Skeletal muscle tissue (tissue), 4 donors: ENCODE results near the gene SPACA7. TPM values are rescaled to one million over a fixed set of nuclear protein-coding genes. Genes with fewer than 3 reads are reported as not detected.
"Not testable (repeated sequence)": the region's sequence is repeated elsewhere in the genome, so short reads cannot be mapped to it uniquely, and the experiment has no call there.

Experiments
- H3K27ac ChIP-seq: one replicate; pipeline ENCODE4 v1.7.0; 2013; ENCODE audit warnings: mild to moderate bottlenecking, low read depth, low read length, inconsistent platforms
- H3K27me3 ChIP-seq, 3 donors: one replicate each; pipeline ENCODE4 v1.7.0; 2013; ENCODE audit warnings: low read length in 3 of 3; ENCODE audit not compliant: control insufficient read depth in 3 of 3, insufficient read depth in 3 of 3
- H3K36me3 ChIP-seq, 3 donors: one replicate each; pipeline ENCODE4 v1.7.0; 2013; ENCODE audit warnings: low read length in 3 of 3; ENCODE audit not compliant: control insufficient read depth in 3 of 3, insufficient read depth in 3 of 3
- H3K4me1 ChIP-seq, 3 donors: one replicate each; pipeline ENCODE4 v1.7.0; 2013; ENCODE audit warnings: low read length in 3 of 3, mild to moderate bottlenecking in 3 of 3; ENCODE audit not compliant: control insufficient read depth in 3 of 3, insufficient read depth in 3 of 3
- H3K4me3 ChIP-seq, 3 donors: one replicate each; pipeline ENCODE4 v1.7.0; 2013; ENCODE audit warnings: low read length in 3 of 3
- H3K9ac ChIP-seq, 3 donors: one replicate each; pipeline ENCODE4 v1.7.0; 2013; ENCODE audit warnings: low read length in 3 of 3, mild to moderate bottlenecking in 3 of 3, moderate library complexity in 2 of 3, low read depth in 1 of 3
- H3K9me3 ChIP-seq, 3 donors: one replicate each; pipeline ENCODE4 v1.7.0; 2013; ENCODE audit warnings: low read length in 3 of 3; ENCODE audit not compliant: control insufficient read depth in 3 of 3
- total RNA-seq: library from RNA; depleted of rRNA; stranded (reverse); fragments of >200 nt; gene quantifications from one replicate; pipeline ENCODE4 v1.2.3, GENCODE V29; 2014
- donor health status: Osteomylitis.

SPACA7 gene
- total RNA-seq, 1 donor from 2014 or later, result not detected

GRCh38 chr13:112363867-112364528 is 12.2 kb upstream of the SPACA7 start:
- peaks cover 0 to 5% (median 3%) of the 10 kb centered on the region in 3 donors for H3K27me3 ChIP-seq
- no peak overlapping the region for H3K9ac ChIP-seq
- no peaks in the 10 kb centered on the region for H3K36me3 ChIP-seq
- no peaks in the 10 kb centered on the region for H3K4me1 ChIP-seq
- H3K27ac ChIP-seq, result no peak overlapping the region
- no peak overlapping the region for H3K4me3 ChIP-seq
- H3K9me3 ChIP-seq, result peaks cover 3 to 24% (median 9%) of the 10 kb centered on the region in 3 donors

- H3K27ac ChIP-seq, result no peak overlapping the region
- peaks cover 3 to 11% (median 6%) of the 10 kb centered on the region in 3 donors for H3K9me3 ChIP-seq
- peaks cover 0 to 5% (median 3%) of the 10 kb centered on the region in 3 donors for H3K27me3 ChIP-seq
- no peak overlapping the region for H3K4me3 ChIP-seq
- H3K36me3 ChIP-seq, result no peaks in the 10 kb centered on the region
- H3K9ac ChIP-seq, result no peak overlapping the region
- H3K4me1 ChIP-seq, result no peaks in the 10 kb centered on the region
These were observed 9.1 kb upstream of the SPACA7 start for GRCh38 chr13:112366907-112367646.

DNA sequence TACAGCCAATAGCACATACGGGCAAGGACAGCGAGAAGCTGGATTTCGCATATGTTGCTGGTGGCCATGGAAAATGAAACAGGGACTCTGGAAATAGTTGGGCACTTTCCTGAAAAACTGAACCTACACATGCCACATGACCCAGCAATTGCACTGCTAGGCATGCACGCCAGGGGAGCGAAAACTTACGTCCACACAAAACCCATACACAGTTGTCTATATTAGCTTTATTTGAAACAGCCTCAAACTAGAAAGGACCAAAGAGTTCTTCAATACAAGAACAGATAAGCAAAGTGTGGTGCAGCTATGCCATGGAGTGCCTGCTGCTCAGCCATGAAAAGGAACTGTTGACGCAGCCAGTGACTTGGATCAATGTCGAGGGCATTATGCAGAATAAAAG is 7.3 kb upstream of the SPACA7 start:
- Histone ChIP-seq H3K27me3 (peaks cover 0 to 5% (median 3%) of the 10 kb centered on the region in 3 donors), H3K27ac (no peak overlapping the region), H3K9ac (no peak overlapping the region), H3K4me1 (no peaks in the 10 kb centered on the region), H3K9me3 (peaks cover 3 to 5% (median 5%) of the 10 kb centered on the region in 3 donors), H3K36me3 (no peaks in the 10 kb centered on the region), H3K4me3 (no peak overlapping the region)

DNA sequence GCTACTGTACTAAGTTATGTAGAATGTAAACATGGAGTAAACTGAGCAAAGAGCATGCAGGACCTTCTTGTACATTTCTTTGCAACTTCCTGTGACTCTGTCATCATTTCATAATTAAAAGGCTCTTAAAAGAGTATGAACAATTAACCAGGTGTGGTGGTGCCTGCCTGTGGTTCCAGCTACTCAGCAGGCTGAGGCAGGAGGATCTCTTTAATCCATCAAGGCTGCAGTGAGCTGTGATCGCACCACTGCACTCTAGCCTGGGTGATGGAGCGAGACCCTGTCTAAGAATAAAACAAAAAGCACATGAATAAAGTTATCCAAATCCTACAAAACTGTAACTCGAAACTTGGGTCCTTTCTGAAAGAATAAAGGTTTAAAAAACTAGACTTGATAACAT is 5.8 kb upstream of the SPACA7 start:
- Histone ChIP-seq H3K9ac (no peak overlapping the region), H3K36me3 (no peaks in the 10 kb centered on the region), H3K27ac (no peak overlapping the region), H3K4me3 (no peak overlapping the region), H3K27me3 (peaks cover 0 to 3% (median 0%) of the 10 kb centered on the region in 3 donors), H3K4me1 (no peaks in the 10 kb centered on the region), H3K9me3 (peaks cover 5 to 6% (median 5%) of the 10 kb centered on the region in 3 donors)

DNA sequence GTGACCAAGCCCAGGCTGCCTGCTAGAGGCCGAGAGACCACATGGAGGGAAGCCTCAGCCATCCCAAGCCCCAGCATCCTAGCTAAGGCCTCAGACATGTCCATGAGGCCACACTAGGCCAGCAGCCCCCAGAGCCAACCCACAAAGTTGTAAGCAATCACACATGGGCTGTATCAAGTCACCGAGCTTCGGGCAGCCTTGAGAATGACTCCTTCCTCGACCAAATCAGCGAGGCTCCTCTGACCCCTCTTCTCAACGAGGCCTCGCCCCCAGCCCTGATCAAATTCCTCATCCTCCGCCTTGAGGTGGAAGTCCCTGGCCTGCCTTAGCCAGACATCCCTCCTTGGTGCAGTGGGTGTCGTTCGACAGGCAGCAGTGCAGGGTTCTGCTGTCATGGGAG is 1.9 kb upstream of the SPACA7 start:
- no peak overlapping the region for H3K9ac ChIP-seq
- no peaks in the 10 kb centered on the region for H3K36me3 ChIP-seq
- H3K27me3 ChIP-seq, result peaks cover 0 to 2% (median 0%) of the 10 kb centered on the region in 3 donors
- no peaks in the 10 kb centered on the region for H3K4me1 ChIP-seq
- H3K27ac ChIP-seq, result no peak overlapping the region
- no peak overlapping the region for H3K4me3 ChIP-seq
- peaks cover 3% of the 10 kb centered on the region in 3 donors for H3K9me3 ChIP-seq

GRCh38 chr13:112391746-112392145 is 15.6 kb downstream of the SPACA7 start:
- Histone ChIP-seq H3K27ac (no peak overlapping the region), H3K9ac (no peak overlapping the region), H3K36me3 (no peaks in the 10 kb centered on the region), H3K4me1 (no peaks in the 10 kb centered on the region), H3K4me3 (no peak overlapping the region), H3K9me3 (no peaks in the 10 kb centered on the region), H3K27me3 (no peaks in the 10 kb centered on the region)

DNA sequence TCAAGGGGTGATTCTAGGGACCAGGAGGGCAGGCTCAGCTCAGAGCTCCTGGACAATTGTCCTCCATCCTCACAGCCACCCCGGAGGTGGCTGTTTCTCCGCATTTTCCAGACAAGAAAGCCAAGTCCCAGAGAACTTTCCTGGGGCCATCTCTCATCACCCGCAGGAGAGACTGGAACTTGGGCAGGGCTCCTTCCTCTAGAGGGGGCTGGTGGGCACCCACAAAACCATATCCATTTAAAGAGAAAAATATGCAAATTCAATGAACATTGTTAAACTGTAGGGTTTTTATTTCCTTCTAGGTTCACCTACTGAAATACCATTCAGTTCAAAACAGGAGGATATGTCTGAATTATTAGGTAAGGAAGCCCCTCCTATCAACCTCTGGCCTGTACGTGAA is 16.6 kb downstream of the SPACA7 start:
- Histone ChIP-seq H3K27me3 (no peaks in the 10 kb centered on the region), H3K36me3 (no peaks in the 10 kb centered on the region), H3K27ac (no peak overlapping the region), H3K4me1 (no peaks in the 10 kb centered on the region), H3K9me3 (no peaks in the 10 kb centered on the region), H3K9ac (no peak overlapping the region), H3K4me3 (no peak overlapping the region)

- not testable (repeated sequence) for H3K9ac ChIP-seq, H3K27me3 ChIP-seq, H3K36me3 ChIP-seq, H3K4me1 ChIP-seq, H3K27ac ChIP-seq, H3K4me3 ChIP-seq, H3K9me3 ChIP-seq
These were observed 18.9 kb downstream of the SPACA7 start for GRCh38 chr13:112395022-112395421.

- not testable (repeated sequence) for H3K27me3 ChIP-seq, H3K9ac ChIP-seq, H3K36me3 ChIP-seq, H3K4me3 ChIP-seq, H3K27ac ChIP-seq, H3K9me3 ChIP-seq, H3K4me1 ChIP-seq
These were observed 19.8 kb downstream of the SPACA7 start for GRCh38 chr13:112395941-112396340.

GRCh38 chr13:112397108-112397507 is 21.0 kb downstream of the SPACA7 start:
- H3K9ac ChIP-seq, result no peak overlapping the region
- no peaks in the 10 kb centered on the region for H3K9me3 ChIP-seq
- no peak overlapping the region for H3K27ac ChIP-seq
- H3K36me3 ChIP-seq, result no peaks in the 10 kb centered on the region
- H3K27me3 ChIP-seq, result no peaks in the 10 kb centered on the region
- H3K4me1 ChIP-seq, result no peaks in the 10 kb centered on the region
- H3K4me3 ChIP-seq, result no peak overlapping the region
